GM21515 (cell line): ENCODE measurements around the gene ULBP1.
"Not testable (repeated sequence)": the region's sequence is repeated elsewhere in the genome, so short reads cannot be mapped to it uniquely, and the experiment has no call there.

Experiments used
- ATAC-seq: cut with Tn5 transposase; IDR thresholded peaks from one replicate; pipeline ENCODE4 v1.9.1; 2021; ENCODE audit not compliant: unreplicated experiment

ULBP1 gene

DNA sequence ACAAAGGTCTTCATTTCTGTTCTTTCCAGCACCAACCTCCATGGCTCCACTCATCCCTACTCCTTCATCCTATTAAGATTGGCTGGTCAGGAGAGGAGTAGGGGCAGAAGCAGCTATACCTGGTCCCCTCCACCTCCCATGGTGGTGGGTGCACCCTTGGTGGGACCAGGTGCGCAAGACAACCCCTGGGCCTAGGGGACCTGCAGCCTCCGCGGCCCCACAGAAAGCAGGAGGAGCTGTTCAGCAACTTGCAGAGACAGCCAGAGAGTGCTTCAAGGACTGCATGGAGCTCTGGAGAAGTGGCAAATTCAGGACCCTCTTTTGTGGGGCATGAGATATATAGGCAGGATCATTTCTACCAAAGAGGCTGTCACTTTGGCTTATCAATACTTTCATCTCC is 12.1 kb upstream of the ULBP1 start:
- ATAC-seq, result no peak

DNA sequence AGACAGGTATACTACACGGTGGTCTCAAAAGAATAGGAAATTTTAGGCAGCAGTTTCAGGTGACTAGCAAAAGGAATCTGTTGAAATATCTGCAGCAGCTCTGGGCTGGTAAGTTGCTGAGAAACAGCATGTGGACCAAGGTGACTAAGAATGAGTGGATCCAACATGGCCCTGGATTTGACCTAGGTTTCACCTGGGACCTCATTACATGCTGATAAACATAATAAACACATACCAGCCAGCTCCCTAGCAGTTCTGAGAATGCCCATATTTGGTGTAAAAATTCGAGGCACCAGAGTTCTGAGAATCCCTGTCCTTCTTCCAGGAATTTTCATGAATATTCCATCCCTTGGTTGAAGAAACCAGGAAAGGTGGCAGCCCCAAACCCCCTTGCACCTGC is 10.4 kb upstream of the ULBP1 start:
- not testable (repeated sequence) for ATAC-seq

DNA sequence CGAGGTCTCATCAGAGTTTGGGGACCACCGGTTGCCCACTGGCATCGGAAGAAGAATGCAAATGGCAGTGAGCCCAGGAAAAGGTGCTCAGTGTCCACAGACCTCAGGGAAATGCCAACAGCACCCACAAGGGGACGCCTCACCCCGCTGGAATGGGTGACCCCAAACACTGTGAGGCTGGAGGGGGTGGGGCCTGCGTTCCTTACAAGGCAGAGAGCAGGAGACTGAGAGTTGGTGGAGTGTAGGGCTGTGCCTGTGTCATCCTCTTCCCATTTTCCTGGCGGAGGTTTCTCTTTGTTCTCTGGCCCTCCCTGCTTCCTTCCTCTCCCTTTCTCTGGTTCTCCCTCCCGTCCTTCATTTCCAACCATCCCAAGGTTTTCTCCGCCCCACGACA is 9.8 kb upstream of the ULBP1 start:
- not testable (repeated sequence) for ATAC-seq

DNA sequence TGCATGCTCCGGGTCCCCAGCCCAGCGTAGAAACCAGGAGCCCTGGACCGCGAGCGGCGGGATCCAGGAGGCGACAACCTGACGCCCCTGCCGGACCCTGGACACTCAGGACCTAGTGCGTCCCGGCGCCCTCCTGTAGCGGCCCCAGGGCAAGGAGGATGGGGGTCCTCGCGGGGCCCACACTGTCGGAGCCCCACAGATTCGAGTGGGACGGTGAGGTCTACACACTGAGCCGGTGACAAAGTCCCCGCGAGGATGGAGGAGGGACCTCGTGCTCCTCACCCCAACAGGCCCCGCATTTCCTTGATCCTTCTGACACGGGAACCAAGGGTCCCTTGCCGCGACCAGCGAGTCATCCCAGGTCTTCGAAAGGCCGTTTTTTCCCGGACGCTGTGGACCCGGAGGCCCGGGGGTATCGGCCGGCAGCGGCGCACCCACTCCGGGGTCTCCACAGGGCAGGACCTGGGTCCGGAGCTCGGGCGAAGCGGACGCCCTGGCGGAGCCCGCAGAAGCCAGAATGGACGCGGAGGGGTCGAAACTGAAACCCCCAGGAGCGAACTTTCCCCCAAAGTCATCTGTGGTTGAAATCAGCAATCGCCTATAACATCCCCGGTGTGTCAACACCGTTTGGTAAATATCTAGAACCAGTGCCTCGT is 9.3 kb upstream of the ULBP1 start:
- not testable (repeated sequence) for ATAC-seq

DNA sequence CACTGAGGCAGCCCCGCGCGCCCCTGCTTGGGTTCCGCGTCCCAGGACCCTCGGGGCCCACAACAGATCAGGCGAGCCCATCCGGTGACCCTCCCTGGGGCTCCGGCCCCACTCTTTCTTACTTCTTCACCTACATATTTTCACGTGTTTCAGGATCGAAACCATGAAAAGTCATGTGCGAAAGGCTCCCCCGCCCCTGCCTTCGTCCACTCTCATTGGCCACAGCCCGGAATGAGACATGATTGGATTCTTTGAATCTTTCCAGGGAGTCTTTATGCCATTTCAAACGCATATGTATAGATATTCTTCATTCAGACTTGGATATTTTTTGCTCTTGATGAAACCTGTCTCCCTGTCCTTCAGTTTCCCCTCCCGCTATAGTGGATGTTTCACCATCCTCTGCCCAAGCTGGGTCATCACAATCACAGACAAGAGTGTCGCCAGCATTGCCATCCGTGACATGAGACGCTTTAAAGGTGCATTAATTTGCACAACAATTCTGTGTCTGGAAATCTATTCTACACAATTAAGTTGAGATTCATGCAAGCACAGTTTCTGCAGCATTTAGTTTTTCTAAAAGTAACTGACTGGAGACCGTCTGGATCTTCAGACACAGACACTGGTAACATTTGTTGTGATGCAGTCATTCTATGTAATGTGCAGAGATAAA is 8.6 kb upstream of the ULBP1 start:
- not testable (repeated sequence) for ATAC-seq

DNA sequence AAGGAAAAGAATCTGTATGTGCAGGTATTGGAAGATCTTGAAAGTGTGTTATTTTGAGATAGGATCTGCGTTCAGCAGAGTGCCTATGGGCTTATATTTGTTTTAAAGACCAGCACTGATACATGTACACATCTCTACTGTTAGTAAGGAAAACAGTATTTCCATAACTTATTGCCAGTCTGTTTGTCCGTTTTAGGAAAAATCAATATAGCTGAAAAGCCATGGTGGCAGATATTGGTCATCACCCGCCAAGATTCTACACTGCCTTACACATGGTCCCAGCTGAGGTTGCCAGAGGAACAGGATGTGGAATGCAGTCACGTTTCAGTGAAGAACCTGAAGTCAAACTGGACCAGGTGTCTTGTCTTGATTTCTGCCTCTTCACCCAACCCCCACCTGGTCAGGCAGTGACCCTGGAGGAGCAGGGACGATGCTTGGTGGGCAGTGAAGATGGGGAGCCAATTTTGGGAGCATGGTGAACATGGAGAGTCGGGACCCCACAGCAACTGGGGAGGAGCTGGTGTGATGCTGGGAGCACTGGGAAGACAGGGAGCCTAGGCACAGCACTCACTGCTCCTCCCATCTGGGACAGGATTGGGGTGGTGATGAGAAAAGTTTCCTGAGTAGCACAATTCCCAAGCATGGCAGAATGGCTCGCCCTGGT is 8.0 kb upstream of the ULBP1 start:
- not testable (repeated sequence) for ATAC-seq

DNA sequence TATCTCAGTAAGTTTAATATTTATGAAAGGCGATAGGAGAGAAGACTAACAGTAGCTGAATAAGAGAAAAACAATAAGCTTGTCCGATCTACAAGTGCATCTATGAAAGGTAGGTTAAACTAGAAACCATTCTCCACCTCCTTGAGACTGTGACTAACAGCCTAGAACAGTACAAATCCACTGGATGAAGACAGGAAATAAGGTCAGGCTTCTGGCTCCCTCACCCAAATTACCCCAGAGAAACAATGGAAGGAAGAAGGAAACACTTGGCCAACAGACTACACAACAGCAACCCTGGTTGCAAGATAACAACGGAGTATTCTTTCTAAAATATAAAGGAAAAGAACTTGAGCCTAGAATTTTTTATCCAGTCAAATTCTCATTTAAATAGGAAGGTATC is 5.6 kb upstream of the ULBP1 start:
- ATAC-seq, result not testable (repeated sequence)

DNA sequence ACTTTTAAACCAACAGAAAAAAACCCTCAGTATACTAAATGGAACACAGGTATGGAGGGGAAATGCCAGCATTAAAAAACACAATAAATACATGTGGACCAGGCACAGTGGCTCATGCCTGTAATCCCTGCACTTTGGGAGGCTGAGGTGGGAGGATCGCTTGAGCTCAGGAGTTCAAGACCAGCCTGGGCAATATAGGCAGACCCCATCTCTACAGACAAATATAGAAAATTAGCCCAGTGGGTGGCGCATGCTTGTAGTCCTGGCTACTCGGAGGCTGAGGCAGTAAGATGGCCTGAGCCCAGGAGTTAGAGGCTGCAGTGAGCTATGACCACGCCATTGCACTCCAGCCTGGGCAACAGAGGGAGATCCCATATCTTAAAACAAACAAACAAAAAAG is 3.9 kb upstream of the ULBP1 start:
- not testable (repeated sequence) for ATAC-seq

DNA sequence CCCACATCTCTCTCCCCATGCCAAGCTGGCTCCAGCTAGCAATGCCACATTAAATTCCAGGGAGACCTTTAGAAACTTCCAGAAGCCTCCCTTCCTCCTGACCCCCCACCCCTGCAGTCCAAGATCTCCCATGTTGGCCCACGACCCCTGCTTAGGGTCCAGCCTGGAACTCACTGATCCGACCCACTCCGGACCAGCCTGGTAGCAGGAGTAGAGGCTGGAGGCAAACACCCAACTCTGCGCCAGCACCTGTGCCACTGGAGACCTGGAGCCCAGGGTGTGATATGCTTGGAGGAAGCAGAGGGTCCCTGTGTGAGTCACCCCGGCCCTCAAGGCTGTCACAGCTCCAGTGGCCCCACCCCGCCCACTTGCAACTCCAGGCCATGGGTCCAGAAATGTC is 3.3 kb upstream of the ULBP1 start:
- ATAC-seq, result no peak

DNA sequence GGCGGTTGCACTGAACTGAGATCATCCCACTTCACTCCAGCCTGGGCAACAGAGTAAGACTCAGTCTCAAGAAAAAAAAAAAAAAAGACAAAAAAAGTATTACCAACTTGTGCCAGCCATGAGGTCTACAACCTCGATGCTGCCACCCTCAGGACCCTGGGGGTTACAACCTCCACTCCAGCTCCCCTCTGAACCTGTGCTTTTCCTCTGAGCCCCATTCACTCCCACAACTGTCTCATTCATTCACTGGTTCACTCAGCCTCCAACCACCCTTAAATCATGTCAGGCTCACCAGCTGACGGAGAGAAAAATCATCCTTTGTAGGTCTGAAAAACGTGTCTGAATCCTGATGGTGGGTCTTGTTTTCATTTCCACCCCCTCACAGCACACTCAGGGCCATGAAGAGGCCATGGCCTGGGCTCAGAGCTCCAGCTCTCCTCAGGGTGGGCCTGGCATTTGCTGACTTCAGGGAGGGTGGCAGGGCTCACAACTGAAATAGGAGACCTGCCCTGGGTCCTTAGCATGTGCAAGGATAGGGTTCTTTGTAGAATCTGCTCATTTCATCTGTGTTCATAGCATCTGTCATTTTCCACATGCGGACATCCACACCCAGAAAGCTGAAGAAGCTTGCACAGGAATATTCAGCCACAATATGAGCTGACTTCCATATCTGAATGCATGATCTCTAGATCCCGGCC is 1.9 kb upstream of the ULBP1 start:
- ATAC-seq, result no peak

DNA sequence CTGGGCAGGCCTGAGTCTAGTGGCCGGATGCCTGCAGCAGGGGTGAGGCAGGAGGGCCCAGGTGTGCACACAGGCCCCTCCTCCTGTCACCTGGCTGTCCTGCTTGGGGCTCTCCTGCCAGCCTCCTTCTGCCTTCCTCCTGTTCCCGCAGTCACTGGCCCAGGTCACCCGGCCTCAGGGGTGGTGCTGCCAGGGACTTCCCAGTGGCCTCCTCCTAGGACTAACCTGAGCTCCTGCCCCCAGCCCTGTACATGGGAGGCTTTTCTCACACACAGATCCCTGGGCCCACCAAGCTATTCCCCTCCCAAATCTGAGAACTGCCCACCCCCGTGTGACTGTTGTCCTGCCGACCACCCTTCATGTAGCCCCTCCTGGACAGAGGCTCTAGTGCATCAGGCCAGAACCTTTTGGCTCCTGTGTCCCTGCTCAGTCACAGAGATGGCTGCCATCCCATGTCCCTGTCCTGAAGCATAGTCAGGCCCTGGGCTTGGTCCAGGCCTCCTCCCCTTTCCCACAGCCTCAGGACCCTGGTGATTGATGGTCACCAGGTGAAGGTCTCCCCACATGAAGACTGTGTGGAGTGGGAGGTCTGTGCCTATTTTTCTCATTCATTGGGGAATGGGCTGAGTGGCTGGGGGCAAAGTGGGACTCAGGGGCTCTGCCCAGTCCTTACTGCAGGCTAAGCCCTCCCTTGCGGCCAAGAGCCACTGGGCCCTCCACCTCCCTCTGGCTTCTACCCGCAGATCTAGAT is 1.1 kb upstream of the ULBP1 start:
- ATAC-seq, result no peak

DNA sequence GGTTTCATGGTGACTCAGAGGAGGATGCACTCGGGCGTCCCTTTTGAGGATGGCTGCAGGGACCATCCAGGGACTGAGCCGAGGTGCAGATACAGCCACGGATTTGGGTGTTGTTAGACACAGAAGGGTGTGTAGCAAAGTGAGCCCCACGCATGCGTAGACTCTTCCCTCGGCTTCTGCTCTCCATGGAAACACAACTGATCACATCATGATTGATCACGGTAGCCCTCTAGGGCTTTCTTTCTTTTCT is 606 bp upstream of the ULBP1 start:
- ATAC-seq, result no peak

DNA sequence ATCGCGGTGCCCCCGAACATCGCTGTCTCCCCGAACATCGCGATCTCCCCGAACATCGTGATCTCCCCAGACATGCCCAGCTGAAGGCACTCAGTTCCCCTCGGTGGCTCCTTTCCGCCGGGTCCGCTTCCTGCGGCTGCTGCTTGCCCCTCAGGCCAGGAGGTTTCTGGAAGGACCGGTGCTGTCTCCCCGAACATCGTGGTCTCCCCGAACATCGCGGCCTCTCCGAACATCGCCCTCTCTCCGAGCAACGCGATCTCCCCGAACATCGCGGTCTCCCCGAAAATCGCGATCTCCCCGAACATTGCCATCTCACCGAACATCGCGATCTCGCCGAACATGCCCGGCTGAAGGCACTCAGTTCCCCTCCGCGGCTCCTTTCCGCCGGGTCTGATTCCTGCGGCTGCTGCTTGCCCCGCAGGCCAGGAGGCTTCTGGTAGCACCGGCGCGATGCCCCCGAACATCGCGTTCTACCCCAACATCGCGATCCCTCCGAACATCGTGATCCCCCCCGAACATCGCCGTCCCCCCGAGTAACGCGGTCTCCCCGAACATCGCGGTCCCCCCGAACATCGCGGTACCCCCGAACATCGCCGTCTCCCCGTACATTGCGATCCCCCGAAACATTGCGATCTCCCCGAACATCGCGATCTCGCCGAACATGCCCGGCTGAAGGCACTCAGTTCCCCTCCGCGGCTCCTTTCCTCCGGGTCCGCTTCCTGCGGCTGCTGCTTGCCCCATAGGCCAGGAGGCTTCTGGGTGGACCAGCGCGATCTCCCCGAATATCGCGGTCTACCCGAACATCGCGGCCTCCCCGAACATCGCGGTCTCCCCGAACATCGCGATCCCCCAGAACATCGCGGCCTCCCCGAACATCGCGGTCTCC is 808 bp downstream of the ULBP1 start:
- no peak for ATAC-seq

DNA sequence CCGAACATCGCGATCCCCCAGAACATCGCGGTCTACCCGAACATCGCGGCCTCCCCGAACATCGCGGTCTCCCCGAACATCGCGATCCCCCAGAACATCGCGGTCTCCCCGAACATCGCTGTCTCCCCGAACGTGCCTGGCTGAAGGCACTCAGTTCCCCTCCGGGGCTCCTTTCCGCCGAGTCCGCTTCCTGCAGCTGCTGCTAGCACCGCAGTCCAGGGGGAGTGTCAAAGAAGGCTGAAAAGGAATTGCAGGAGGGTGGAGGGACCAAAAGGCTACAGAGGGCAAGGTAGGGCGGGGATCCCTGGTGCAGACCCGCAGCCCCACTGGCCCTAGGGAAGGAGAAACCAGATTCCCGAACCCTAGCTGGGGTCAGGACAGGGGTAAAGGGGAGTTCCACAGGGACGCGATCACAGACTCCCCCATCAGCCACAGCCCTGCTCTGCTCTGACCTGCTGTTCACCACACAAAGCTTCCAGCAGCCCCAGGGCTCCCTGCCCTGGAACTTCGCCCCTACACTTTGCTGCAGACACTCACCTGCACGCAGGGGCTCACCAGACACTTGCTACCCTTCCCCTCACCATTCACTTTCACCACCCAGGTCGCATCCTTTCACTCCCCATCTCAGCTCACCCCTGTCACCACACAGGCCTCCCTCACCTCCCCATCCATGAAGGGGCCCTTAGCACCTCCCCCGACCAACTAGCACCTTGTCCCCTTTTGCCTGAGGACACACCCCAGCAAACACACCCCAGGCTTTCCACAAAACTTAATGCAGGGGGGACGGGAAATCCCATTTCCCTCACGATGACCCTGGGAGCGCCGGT is 1.7 kb downstream of the ULBP1 start:
- ATAC-seq, result no peak

DNA sequence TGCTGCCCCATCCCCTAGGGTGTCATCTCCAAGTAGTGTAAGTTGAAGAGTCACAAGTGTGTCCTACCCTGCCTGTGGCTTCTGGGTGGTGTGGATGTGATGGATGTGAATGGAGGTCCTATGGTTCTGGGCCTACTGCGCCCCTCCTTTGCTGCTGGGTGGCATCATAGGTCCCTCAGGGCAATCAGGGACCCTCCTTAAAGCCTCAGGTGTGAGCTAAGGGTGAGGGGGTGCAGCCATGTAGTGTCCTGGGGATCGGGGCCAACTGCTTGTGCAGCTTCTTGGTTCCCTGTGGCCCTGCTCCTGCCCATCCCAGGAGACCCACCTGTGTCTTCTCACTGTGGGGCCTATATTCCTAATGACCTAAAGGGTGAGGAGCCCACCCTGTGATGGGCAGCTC is 2.6 kb downstream of the ULBP1 start:
- not testable (repeated sequence) for ATAC-seq

DNA sequence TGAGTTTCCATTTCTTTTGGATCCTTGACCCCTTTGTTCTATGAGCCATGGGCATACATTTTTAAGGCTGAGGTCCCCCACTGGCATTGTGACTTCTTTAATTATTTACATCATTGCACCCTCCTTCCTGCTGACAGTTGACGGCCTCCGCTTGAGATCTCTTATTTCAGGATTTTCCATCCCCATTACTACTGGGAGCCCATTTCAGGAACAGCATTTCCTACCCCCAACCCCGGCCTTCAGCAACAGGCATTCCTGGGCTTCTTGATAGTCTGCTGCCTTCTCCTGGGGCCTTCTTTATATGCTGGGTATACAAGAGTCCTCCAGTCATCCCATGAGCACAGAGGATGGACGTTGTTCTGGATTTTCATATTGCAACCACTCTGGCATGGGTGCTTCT is 3.8 kb downstream of the ULBP1 start:
- no peak for ATAC-seq

DNA sequence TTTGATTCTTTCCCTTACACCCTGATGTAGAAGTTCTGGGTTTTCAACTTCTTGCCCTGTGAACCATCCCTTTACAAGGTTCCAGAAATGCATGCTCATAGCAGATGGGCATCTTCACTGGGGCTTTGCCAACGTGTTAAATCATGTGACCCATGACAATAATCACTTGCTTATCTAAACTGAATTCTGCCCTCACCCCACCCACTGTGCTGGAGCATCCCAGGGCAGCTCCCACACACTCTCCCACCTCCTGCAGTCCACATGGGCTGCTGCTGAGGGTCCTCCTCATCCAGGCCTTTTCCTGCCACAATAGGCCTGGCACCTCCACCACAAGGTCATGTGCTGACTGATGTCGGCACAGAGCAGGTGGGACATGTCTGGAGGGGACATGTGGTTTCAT is 4.3 kb downstream of the ULBP1 start:
- not testable (repeated sequence) for ATAC-seq

DNA sequence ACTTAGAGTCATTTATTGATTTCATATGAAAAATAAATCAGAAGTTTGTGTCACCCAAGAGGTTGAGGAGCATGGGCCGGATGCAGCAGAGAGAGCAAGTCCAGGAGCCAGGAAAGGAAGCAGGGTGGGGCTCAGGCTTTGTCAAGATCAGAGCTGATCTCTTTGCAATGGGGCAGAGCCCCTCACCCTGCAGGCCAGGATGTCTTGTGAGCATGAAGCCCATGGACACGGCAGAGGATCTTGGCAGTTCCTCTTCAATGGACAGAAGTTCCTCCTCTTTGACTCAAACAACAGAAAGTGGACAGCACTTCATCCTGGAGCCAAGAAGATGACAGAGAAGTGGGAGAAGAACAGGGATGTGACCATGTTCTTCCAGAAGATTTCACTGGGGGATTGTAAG is 5.2 kb downstream of the ULBP1 start:
- not testable (repeated sequence) for ATAC-seq

DNA sequence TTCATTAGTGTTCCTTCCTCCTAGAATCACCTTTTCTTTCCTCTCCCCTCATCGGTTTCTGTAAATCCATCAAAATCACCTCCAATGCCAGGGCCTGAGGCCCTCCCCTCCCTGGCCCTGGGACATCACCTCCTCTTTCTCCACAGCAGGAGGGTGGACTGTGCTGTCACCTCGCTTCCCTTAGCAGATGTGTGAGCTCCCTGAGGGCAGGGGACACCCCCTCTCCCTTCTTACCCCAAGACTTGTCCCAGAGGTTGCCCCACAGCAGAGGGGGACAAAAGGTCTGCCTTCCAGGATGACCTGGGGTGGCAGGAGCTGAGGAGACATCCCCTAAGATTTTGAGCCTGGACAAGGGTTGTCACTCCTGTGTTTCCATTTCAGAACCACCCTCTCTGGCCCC is 5.9 kb downstream of the ULBP1 start:
- no peak for ATAC-seq
